Ascending aorta (tissue), 2 donors: ENCODE results near the gene PTPRF. TPM values are rescaled to one million over a fixed set of nuclear protein-coding genes. Genes with fewer than 3 reads are reported as not detected.

Source experiments
- DNase-seq, 2 donors: peaks; one replicate each; pipeline ENCODE4 v3.0.0-alpha.2; 2019; ENCODE audit warnings: low spot score in 2 of 2
- H3K27ac ChIP-seq, 2 donors: fragments of 200-600 bp; sonication (generic); one replicate each; pipeline ENCODE4 v1.5.1; 2016 to 2017; ENCODE audit warnings: mild to moderate bottlenecking in 1 of 2
- H3K27me3 ChIP-seq: fragments of 200-600 bp; sonication (generic); one replicate; pipeline ENCODE4 v1.5.1; 2017
- H3K36me3 ChIP-seq, 2 donors: fragments of 200-600 bp; sonication (generic); one replicate each; pipeline ENCODE4 v1.5.1; 2016
- H3K4me1 ChIP-seq, 2 donors: fragments of 200-600 bp; sonication (generic); one replicate each; pipeline ENCODE4 v1.5.1; 2016 to 2017; ENCODE audit warnings: mild to moderate bottlenecking in 1 of 2
- H3K4me3 ChIP-seq, 2 donors: fragments of 200-600 bp; sonication (generic); one replicate each; pipeline ENCODE4 v1.5.1; 2016 to 2017; ENCODE audit warnings: mild to moderate bottlenecking in 1 of 2
- H3K9me3 ChIP-seq, 2 donors: fragments of 200-600 bp; sonication (generic); one replicate each; pipeline ENCODE4 v1.5.1; 2016
- intact Hi-C: fragments of 100-400 bp; cut with DNase I; formaldehyde crosslinking; loops from one replicate; pipeline ENCODE4 v1.15.1; 2023
- total RNA-seq: library from RNA; depleted of rRNA; stranded (reverse); fragments of >200 nt; gene quantifications from one replicate; pipeline ENCODE4 v1.1.0, GENCODE V29; 2016
- TF ChIP-seq, protein P1 (sequence below), 3 experiments: fragments of 200-600 bp in 2 of 3; fragments of 450-650 bp in 1 of 3; sonication (generic) in 2 of 3; IDR thresholded peaks; one replicate each; pipeline ENCODE4 v1.5.1; 2016 to 2019; ENCODE audit warnings: antibody characterized with exemption in 3 of 3, mild to moderate bottlenecking in 1 of 3, moderate library complexity in 1 of 3

Gene PTPRF
- total RNA-seq, 1 donor from 2014 or later = 43.6 TPM

DNA sequence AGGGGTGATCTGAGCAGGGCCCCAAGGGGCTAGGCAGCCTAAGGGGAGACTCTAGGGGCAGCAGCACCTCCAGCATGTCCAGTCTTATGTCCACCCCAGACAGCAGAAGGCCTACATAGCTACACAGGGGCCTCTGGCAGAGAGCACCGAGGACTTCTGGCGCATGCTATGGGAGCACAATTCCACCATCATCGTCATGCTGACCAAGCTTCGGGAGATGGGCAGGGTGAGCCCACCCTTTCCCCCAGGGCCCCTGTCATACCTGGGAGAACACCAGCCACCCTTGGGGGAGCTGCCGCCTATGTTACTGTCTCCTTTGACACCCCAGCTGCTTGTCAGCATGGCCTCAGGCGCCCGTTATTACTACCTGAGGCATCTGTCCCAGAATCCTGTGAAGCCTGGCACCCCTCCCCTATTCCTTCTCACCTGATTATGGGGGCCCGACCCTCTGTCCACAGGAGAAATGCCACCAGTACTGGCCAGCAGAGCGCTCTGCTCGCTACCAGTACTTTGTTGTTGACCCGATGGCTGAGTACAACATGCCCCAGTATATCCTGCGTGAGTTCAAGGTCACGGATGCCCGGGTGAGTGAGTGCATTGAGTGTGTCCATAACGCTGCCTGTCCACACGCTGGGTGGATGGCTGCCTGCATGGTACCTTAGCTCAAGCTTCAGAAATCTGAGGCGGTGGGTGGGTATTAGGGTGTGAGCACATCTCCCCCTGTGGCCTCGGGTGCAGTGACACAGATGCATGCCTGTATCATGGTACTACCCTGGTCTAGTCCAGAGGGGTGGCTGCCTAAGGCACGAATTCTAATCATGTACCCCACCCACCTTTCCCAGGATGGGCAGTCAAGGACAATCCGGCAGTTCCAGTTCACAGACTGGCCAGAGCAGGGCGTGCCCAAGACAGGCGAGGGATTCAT lies 89.6 kb downstream of the PTPRF start:
- intact Hi-C loops = no loop called here
- H3K27ac ChIP-seq = no peak overlapping the region
- H3K27me3 ChIP-seq = no peaks in the 10 kb centered on the region
- TF ChIP-seq, protein P1, sequence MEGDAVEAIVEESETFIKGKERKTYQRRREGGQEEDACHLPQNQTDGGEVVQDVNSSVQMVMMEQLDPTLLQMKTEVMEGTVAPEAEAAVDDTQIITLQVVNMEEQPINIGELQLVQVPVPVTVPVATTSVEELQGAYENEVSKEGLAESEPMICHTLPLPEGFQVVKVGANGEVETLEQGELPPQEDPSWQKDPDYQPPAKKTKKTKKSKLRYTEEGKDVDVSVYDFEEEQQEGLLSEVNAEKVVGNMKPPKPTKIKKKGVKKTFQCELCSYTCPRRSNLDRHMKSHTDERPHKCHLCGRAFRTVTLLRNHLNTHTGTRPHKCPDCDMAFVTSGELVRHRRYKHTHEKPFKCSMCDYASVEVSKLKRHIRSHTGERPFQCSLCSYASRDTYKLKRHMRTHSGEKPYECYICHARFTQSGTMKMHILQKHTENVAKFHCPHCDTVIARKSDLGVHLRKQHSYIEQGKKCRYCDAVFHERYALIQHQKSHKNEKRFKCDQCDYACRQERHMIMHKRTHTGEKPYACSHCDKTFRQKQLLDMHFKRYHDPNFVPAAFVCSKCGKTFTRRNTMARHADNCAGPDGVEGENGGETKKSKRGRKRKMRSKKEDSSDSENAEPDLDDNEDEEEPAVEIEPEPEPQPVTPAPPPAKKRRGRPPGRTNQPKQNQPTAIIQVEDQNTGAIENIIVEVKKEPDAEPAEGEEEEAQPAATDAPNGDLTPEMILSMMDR (IDR thresholded peaks at IDR 0.05) = no peak
- peaks cover 30 to 59% of the 10 kb centered on the region in 2 donors for H3K36me3 ChIP-seq
- no peaks in the 10 kb centered on the region for H3K9me3 ChIP-seq
- no peak overlapping the region for H3K4me3 ChIP-seq
- no peaks in the 10 kb centered on the region for H3K4me1 ChIP-seq
- no peak for DNase-seq

DNA sequence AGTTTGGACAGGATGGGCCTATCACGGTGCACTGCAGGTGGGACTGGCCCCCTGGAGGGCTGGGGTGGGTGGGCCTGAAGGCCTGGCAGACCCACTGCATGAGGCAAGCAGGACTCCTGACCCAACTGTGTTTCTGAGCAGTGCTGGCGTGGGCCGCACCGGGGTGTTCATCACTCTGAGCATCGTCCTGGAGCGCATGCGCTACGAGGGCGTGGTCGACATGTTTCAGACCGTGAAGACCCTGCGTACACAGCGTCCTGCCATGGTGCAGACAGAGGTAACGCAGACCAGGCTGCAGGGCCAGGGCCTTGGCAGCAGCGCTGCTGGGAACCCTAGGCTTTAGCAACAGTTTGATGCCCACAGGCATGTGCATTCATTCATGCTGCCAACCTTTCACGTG lies 90.3 kb downstream of the PTPRF start:
- intact Hi-C loops = no loop called here
- no peaks in the 10 kb centered on the region for H3K27me3 ChIP-seq
- no peak overlapping the region for H3K4me3 ChIP-seq
- no peaks in the 10 kb centered on the region for H3K4me1 ChIP-seq
- peaks cover 30 to 59% of the 10 kb centered on the region in 2 donors for H3K36me3 ChIP-seq
- TF ChIP-seq, protein P1 (IDR thresholded peaks at IDR 0.05) = no peak
- no peak overlapping the region for H3K27ac ChIP-seq
- DNase-seq = no peak
- no peaks in the 10 kb centered on the region for H3K9me3 ChIP-seq

DNA sequence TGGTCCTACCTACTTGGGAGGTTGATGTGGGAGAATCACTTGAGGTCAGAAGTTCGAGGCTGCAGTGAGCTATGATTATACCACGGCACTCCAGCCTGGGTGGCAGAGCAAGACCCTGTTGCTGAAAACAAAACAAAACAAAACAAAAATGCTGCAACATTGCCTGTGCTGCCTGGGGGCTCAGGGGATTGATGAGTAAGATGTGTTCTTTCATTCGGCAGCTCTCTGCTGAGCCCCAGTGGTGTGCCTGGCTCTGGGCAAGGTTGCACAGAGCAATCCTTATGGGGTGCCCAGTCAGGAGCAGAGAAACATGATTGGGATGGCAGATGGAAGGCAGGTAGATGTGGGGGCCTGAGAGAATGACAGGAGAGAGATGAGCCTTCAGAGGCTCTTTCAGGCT lies 90.7 kb downstream of the PTPRF start:
- intact Hi-C loops = no loop called here
- H3K4me1 ChIP-seq = no peaks in the 10 kb centered on the region
- H3K27ac ChIP-seq = no peak overlapping the region
- no peaks in the 10 kb centered on the region for H3K27me3 ChIP-seq
- no peaks in the 10 kb centered on the region for H3K9me3 ChIP-seq
- H3K36me3 ChIP-seq = peaks cover 30 to 59% of the 10 kb centered on the region in 2 donors
- H3K4me3 ChIP-seq = no peak overlapping the region
- TF ChIP-seq, protein P1 (IDR thresholded peaks at IDR 0.05) = no peak
- DNase-seq = no peak

DNA sequence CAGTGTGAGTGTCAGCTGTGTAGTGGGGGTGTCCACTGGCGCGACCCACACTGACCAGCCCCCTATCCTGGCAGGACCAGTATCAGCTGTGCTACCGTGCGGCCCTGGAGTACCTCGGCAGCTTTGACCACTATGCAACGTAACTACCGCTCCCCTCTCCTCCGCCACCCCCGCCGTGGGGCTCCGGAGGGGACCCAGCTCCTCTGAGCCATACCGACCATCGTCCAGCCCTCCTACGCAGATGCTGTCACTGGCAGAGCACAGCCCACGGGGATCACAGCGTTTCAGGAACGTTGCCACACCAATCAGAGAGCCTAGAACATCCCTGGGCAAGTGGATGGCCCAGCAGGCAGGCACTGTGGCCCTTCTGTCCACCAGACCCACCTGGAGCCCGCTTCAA lies 91.2 kb downstream of the PTPRF start:
- Histone ChIP-seq H3K27me3 (no peaks in the 10 kb centered on the region), H3K9me3 (no peaks in the 10 kb centered on the region), H3K36me3 (peaks cover 30 to 59% of the 10 kb centered on the region in 2 donors), H3K4me1 (no peaks in the 10 kb centered on the region), H3K4me3 (no peak overlapping the region), H3K27ac (no peak overlapping the region)
- DNase-seq = no peak
- TF ChIP-seq, protein P1 (IDR thresholded peaks at IDR 0.05) = no peak
- intact Hi-C loops = no loop called here

DNA sequence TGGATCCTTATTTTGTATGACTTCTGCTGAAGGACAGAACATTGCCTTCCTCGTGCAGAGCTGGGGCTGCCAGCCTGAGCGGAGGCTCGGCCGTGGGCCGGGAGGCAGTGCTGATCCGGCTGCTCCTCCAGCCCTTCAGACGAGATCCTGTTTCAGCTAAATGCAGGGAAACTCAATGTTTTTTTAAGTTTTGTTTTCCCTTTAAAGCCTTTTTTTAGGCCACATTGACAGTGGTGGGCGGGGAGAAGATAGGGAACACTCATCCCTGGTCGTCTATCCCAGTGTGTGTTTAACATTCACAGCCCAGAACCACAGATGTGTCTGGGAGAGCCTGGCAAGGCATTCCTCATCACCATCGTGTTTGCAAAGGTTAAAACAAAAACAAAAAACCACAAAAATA lies 91.8 kb downstream of the PTPRF start:
- intact Hi-C loops = no loop called here
- H3K4me1 ChIP-seq = no peaks in the 10 kb centered on the region
- no peak overlapping the region for H3K27ac ChIP-seq
- TF ChIP-seq, protein P1 (IDR thresholded peaks at IDR 0.05) = no peak
- H3K36me3 ChIP-seq = peaks cover 28 to 56% of the 10 kb centered on the region in 2 donors
- no peaks in the 10 kb centered on the region for H3K27me3 ChIP-seq
- no peaks in the 10 kb centered on the region for H3K9me3 ChIP-seq
- DNase-seq = no peak
- H3K4me3 ChIP-seq = no peak overlapping the region
